Stimulated activated CD8-positive, alpha-beta memory T cell treated with anti-CD3 and anti-CD28 coated beads, Interleukin-12 subunit alpha, Interleukin-12 subunit beta, amount 100 ng/mL, for 24 hours (primary cell): ENCODE results near the gene SERPINB1.
A peak's percentile ranks its signal among the peaks of the same experiment; 100 is the strongest.
"Not testable (repeated sequence)": the region's sequence is repeated elsewhere in the genome, so short reads cannot be mapped to it uniquely, and the experiment has no call there.

Source experiments
- DNase-seq: peaks from one replicate; pipeline ENCODE4 v3.0.0-alpha.2; 2020; ENCODE audit errors: extremely low read depth

The SERPINB1 gene

GRCh38 chr6:2841264-2842138 is at the start of gene SERPINB1:
TSS of gene SERPINB1 (minus strand) at chr6:2841863. CDS start at chr6:2840586, 1,277 bp downstream.
- peak; percentile 60 for DNase-seq

GRCh38 chr6:2890976-2891767 is 49.5 kb upstream of the SERPINB1 start:
- DNase-seq, result no peak

GRCh38 chr6:2885967-2886735 is 44.5 kb upstream of the SERPINB1 start:
- DNase-seq, result no peak

- DNase-seq, result no peak
Measured at GRCh38 chr6:2884804-2885203, 43.1 kb upstream of the SERPINB1 start.

- DNase-seq, result no peak
Measured at GRCh38 chr6:2883673-2884072, 42.0 kb upstream of the SERPINB1 start.

- DNase-seq, result no peak
Measured at GRCh38 chr6:2881423-2881822, 39.8 kb upstream of the SERPINB1 start.

GRCh38 chr6:2880156-2880555 is 38.5 kb upstream of the SERPINB1 start:
- DNase-seq, result not testable (repeated sequence)

GRCh38 chr6:2877960-2878359 is 36.3 kb upstream of the SERPINB1 start:
- DNase-seq, result no peak

GRCh38 chr6:2877057-2877882 is 35.6 kb upstream of the SERPINB1 start:
- DNase-seq, result no peak

- no peak for DNase-seq
Measured at GRCh38 chr6:2876210-2877056, 34.8 kb upstream of the SERPINB1 start.

GRCh38 chr6:2875359-2876191 is 33.9 kb upstream of the SERPINB1 start:
- DNase-seq, result no peak

GRCh38 chr6:2873643-2874042 is 32.0 kb upstream of the SERPINB1 start:
- no peak for DNase-seq

GRCh38 chr6:2872423-2873358 is 31.0 kb upstream of the SERPINB1 start:
- no peak for DNase-seq

- DNase-seq, result no peak
Measured at GRCh38 chr6:2871953-2872352, 30.3 kb upstream of the SERPINB1 start.

- DNase-seq, result no peak
Measured at GRCh38 chr6:2871102-2871501, 29.4 kb upstream of the SERPINB1 start.

- DNase-seq, result no peak
Measured at GRCh38 chr6:2870046-2870636, 28.5 kb upstream of the SERPINB1 start.

GRCh38 chr6:2868637-2869036 is 27.0 kb upstream of the SERPINB1 start:
- no peak for DNase-seq
